ENCODE results near the gene NOA1. TPM values are rescaled to one million over a fixed set of nuclear protein-coding genes. Genes with fewer than 3 reads are reported as not detected.
A peak's percentile ranks its signal among the peaks of the same experiment; 100 is the strongest.
"Not testable (repeated sequence)": the region's sequence is repeated elsewhere in the genome, so short reads cannot be mapped to it uniquely, and the experiment has no call there.

The NOA1 gene
- total RNA-seq, 1 donor = 32.9 TPM

- no peak overlapping the region for H3K4me3 ChIP-seq (ENCODE audit: insufficient read depth, low read length)
- no peak for TF ChIP-seq CTCF (IDR thresholded peaks at IDR 0.05; ENCODE audit: extremely low read depth, low read depth, low read length)
These were observed 36.4 kb downstream of the NOA1 start for GRCh38 chr4:56940971-56941370.

GRCh38 chr4:56940403-56940802, 37.0 kb downstream of the NOA1 start:
- H3K4me3 ChIP-seq (ENCODE audit: insufficient read depth, low read length) = no peak overlapping the region
- H3K4me2 ChIP-seq (ENCODE audit: insufficient read depth, low read length) = no peak overlapping the region
- H3K79me2 ChIP-seq (ENCODE audit: insufficient read depth, low read length) = no peaks in the 10 kb centered on the region
- no peak for DNase-seq (ENCODE audit: insufficient read length, low spot score, missing footprints)
- TF ChIP-seq CTCF (IDR thresholded peaks at IDR 0.05; ENCODE audit: extremely low read depth, low read depth, low read length) = no peak
- H3K9me3 ChIP-seq (ENCODE audit: low read depth, low read length) = no peaks in the 10 kb centered on the region
- H3K27me3 ChIP-seq (ENCODE audit: insufficient read depth, low read length) = no peaks in the 10 kb centered on the region
- H3K4me1 ChIP-seq (ENCODE audit: insufficient read depth, low read length) = peaks cover 12% of the 10 kb centered on the region
- H3K36me3 ChIP-seq (ENCODE audit: insufficient read depth, low read length) = peaks cover 3% of the 10 kb centered on the region
- H2AFZ ChIP-seq (ENCODE audit: low read length) = no peak overlapping the region
- H3K27ac ChIP-seq (ENCODE audit: low read depth, low read length) = no peak overlapping the region
- no peaks in the 10 kb centered on the region for H4K20me1 ChIP-seq (ENCODE audit: insufficient read depth, low read length)

More at GRCh38 chr4:56940971-56941370, 36.4 kb downstream of the NOA1 start:
- no peak overlapping the region for H2AFZ ChIP-seq (ENCODE audit: low read length)
- peaks cover 3% of the 10 kb centered on the region for H3K36me3 ChIP-seq (ENCODE audit: insufficient read depth, low read length)
- H3K79me2 ChIP-seq (ENCODE audit: insufficient read depth, low read length) = no peaks in the 10 kb centered on the region
- no peaks in the 10 kb centered on the region for H3K9me3 ChIP-seq (ENCODE audit: low read depth, low read length)
- H3K27ac ChIP-seq (ENCODE audit: low read depth, low read length) = no peak overlapping the region
- no peak overlapping the region for H3K4me2 ChIP-seq (ENCODE audit: insufficient read depth, low read length)
- no peaks in the 10 kb centered on the region for H3K27me3 ChIP-seq (ENCODE audit: insufficient read depth, low read length)
- no peak for DNase-seq (ENCODE audit: insufficient read length, low spot score, missing footprints)
- no peaks in the 10 kb centered on the region for H4K20me1 ChIP-seq (ENCODE audit: insufficient read depth, low read length)
- H3K4me1 ChIP-seq (ENCODE audit: insufficient read depth, low read length) = peaks cover 12% of the 10 kb centered on the region

- H3K27ac ChIP-seq (ENCODE audit: low read depth, low read length) = not testable (repeated sequence)
These were observed 37.6 kb downstream of the NOA1 start for GRCh38 chr4:56939826-56940225.

GRCh38 chr4:56937262-56937661, 40.1 kb downstream of the NOA1 start:
- peaks cover 12% of the 10 kb centered on the region for H3K4me1 ChIP-seq (ENCODE audit: insufficient read depth, low read length)
- H3K27ac ChIP-seq (ENCODE audit: low read depth, low read length) = peak overlapping the region; percentile 31
- no peak overlapping the region for H2AFZ ChIP-seq (ENCODE audit: low read length)
- H3K4me3 ChIP-seq (ENCODE audit: insufficient read depth, low read length) = peak overlapping the region; percentile 24
- TF ChIP-seq CTCF (IDR thresholded peaks at IDR 0.05; ENCODE audit: extremely low read depth, low read depth, low read length) = no peak
- no peaks in the 10 kb centered on the region for H3K9me3 ChIP-seq (ENCODE audit: low read depth, low read length)
- peaks cover 3% of the 10 kb centered on the region for H3K79me2 ChIP-seq (ENCODE audit: insufficient read depth, low read length)
- no peaks in the 10 kb centered on the region for H4K20me1 ChIP-seq (ENCODE audit: insufficient read depth, low read length)
- peak overlapping the region; percentile 44 for H3K4me2 ChIP-seq (ENCODE audit: insufficient read depth, low read length)
- peaks cover 3% of the 10 kb centered on the region for H3K36me3 ChIP-seq (ENCODE audit: insufficient read depth, low read length)
- peak; percentile 89 for DNase-seq (ENCODE audit: insufficient read length, low spot score, missing footprints)
- H3K27me3 ChIP-seq (ENCODE audit: insufficient read depth, low read length) = no peaks in the 10 kb centered on the region

More at GRCh38 chr4:56939826-56940225, 37.6 kb downstream of the NOA1 start:
- H3K4me1 ChIP-seq (ENCODE audit: insufficient read depth, low read length) = peaks cover 12% of the 10 kb centered on the region
- not testable (repeated sequence) for H4K20me1 ChIP-seq (ENCODE audit: insufficient read depth, low read length); DNase-seq (ENCODE audit: insufficient read length, low spot score, missing footprints); H3K27me3 ChIP-seq (ENCODE audit: insufficient read depth, low read length); H3K9me3 ChIP-seq (ENCODE audit: low read depth, low read length); H2AFZ ChIP-seq (ENCODE audit: low read length); H3K4me2 ChIP-seq (ENCODE audit: insufficient read depth, low read length); H3K79me2 ChIP-seq (ENCODE audit: insufficient read depth, low read length); H3K36me3 ChIP-seq (ENCODE audit: insufficient read depth, low read length); H3K4me3 ChIP-seq (ENCODE audit: insufficient read depth, low read length)
